ENCODE measurements around the gene C22orf39. TPM values are rescaled to one million over a fixed set of nuclear protein-coding genes. Genes with fewer than 3 reads are reported as not detected.

The C22orf39 gene
- total RNA-seq, 1 experiment from 2014 or later, result 42.3 TPM

DNA sequence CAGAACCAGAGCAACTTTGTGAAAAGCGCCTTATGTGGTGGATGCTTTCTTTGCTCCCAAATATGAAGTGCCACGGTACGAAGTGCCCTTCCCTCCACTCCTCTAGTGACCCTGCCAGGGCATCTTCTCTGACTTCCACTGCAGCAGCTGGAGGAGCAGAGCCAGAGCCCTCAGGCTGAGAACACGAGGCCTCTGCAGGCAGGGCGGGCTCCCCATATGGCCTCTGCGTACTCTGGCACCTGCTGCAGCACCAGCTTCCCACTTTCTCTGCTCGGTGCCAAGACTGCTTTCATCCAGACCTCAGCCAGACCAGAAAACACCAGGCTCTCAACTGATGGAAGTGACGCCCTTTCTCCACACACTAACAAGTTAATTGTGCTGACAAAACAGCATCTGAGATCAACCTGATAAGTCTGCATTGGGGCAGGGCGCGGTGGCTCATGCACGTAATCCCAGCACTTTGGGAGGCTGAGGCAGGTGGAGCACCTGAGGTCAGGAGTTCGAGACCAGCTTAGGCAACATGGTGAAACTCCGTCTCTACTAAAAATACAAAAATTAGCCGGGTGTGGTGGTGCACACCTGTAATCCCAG, 18.7 kb upstream of the C22orf39 start:
- no peaks in the 10 kb centered on the region for H3K27me3 ChIP-seq (ENCODE audit: control insufficient read depth, insufficient read depth, low read length)
- H3K4me3 ChIP-seq (ENCODE audit: insufficient read depth, low read depth, low read length), result no peak overlapping the region
- peaks cover 53% of the 10 kb centered on the region for H3K36me3 ChIP-seq (replicated peaks; ENCODE audit: control insufficient read depth, insufficient read depth, low read length)
- no peak for DNase-seq

DNA sequence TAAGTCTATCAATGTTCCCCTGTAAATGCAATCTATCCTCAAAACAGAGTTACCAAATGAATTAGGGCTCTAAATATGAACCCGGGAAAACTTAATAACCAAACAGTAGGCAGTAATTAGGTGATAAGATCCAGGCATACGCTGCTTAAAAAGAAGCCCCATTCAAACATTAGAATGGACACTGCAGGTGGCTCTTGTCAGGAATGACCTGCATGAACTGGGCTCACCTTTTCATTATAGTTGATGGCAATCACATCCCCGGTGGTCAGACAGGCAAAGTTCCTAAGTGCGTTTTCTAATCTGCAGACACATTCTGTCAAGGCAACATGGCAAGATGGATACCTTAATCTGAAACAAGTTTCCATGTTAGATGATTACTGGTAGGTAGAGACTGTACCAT, 17.5 kb upstream of the C22orf39 start:
- no peak for DNase-seq
- Histone ChIP-seq H3K4me3 (ENCODE audit: insufficient read depth, low read depth, low read length) (no peak overlapping the region), H3K36me3 (replicated peaks; ENCODE audit: control insufficient read depth, insufficient read depth, low read length) (peaks cover 46% of the 10 kb centered on the region)

DNA sequence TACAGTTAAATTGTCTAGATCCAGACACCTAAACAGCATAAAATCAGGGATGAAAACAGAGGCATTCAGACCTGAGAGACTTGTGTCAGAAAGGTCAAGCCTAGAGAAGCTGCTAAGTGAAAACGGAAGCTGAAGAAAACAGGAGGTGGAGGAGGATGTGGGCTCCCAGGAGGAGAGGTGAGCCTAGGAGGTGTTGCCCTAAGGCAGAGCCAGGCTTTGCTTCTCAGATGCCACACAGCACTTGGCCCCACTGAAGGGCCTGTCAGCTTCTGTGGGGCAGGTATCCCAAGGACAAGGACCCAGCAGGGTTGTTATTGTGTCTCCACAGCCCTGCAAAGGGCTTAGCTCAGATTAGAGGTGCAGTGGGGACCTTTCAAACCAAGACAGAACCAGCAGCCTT, 17.0 kb upstream of the C22orf39 start:
- no peaks in the 10 kb centered on the region for H3K27me3 ChIP-seq (ENCODE audit: control insufficient read depth, insufficient read depth, low read length)
- H3K4me3 ChIP-seq (ENCODE audit: insufficient read depth, low read depth, low read length), result no peak overlapping the region
- peaks cover 44% of the 10 kb centered on the region for H3K36me3 ChIP-seq (replicated peaks; ENCODE audit: control insufficient read depth, insufficient read depth, low read length)
- DNase-seq, result no peak

More for the DNA sequence above, 17.5 kb upstream of the C22orf39 start:
- H3K27me3 ChIP-seq (ENCODE audit: control insufficient read depth, insufficient read depth, low read length), result no peaks in the 10 kb centered on the region

DNA sequence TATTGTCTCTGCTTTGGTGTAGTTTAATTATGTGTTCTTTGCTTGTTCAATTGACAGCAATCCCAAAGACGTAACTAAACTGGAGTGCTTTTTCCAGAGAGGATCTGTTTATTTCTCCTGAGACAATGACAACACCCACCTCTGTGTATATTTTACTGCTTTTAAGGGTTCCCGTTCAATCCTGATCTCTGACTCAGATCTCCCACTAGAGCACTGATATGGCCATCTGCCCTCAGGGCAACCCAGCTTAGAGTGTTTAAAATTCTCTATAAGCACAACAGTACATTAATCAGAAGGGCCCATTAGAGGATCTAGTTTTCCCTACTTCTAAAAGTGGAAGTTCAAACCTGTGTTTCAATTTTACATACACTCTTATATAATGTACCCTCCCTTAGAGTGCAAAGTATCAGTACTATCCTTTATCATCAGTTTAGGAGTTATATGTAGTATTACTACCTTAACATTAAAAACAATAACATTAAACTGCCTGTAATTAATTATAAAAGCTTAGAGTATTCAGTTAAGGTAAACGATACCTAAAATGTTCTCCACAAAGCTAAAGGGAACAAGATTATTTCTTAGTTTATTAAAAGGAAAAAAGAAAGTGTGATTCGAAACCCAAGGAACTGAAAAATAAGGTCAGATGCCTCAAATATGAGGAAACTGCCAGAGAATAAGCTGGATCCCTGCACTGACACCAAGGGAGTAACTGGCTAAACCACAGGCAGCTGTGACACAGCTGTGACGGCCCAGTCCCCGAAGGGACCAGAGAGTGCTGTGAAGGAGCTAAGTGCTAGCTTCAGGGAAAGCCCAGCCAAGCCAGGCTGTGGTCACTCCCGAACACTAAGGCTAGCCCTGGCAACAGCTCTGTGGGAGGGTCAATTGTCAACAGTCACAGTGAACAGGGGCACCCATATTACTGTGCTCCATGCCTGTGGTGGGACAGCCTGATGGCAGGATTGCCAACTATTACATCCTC, 16.3 kb upstream of the C22orf39 start:
- H3K27me3 ChIP-seq (ENCODE audit: control insufficient read depth, insufficient read depth, low read length), result no peaks in the 10 kb centered on the region
- H3K36me3 ChIP-seq (replicated peaks; ENCODE audit: control insufficient read depth, insufficient read depth, low read length), result peaks cover 39% of the 10 kb centered on the region
- DNase-seq, result no peak

DNA sequence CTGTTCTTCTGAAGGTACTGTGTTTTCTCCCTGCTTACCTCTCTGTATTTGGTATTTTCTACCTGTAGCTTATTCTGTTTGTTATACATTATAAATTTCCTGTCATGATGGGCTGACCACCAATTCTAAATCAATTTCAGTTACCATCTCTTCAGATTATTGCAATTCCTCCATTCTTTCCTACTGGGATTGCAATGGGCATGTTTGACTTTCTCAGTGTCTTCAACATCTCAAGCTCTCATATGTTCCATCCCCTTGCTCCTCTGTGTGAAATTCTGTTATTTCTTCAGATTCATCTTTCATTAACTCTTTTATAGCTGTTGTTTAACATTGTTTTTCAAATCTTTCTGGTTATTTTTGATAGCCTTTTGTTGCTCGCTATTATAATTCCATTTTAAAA, 15.5 kb upstream of the C22orf39 start:
- H3K36me3 ChIP-seq (replicated peaks; ENCODE audit: control insufficient read depth, insufficient read depth, low read length), result peaks cover 39% of the 10 kb centered on the region
- DNase-seq, result no peak
- H3K4me3 ChIP-seq (ENCODE audit: insufficient read depth, low read depth, low read length), result no peak overlapping the region
- no peaks in the 10 kb centered on the region for H3K27me3 ChIP-seq (ENCODE audit: control insufficient read depth, insufficient read depth, low read length)

More for the DNA sequence above, 16.3 kb upstream of the C22orf39 start:
- no peak overlapping the region for H3K4me3 ChIP-seq (ENCODE audit: insufficient read depth, low read depth, low read length)

DNA sequence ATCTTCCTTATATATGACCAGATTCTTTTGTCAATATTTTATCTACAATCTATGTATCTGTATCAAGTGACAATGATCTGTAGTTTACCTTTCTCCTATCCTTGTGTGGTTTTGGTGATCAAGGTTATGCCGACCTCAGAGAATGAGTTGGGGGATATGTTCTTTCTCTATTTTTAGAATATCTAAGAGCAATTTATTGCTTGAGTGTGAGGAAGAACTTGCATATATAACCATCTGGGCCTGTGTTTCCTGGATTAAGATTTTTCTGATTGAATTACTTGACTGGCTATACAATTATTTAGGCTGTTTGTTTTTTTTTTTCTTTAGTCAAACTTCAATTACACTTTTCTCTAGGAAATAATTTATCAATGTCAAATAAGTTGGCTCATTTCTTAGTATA, 14.0 kb upstream of the C22orf39 start:
- Histone ChIP-seq H3K36me3 (replicated peaks; ENCODE audit: control insufficient read depth, insufficient read depth, low read length) (peaks cover 34% of the 10 kb centered on the region), H3K4me3 (ENCODE audit: insufficient read depth, low read depth, low read length) (no peak overlapping the region), H3K27me3 (ENCODE audit: control insufficient read depth, insufficient read depth, low read length) (no peaks in the 10 kb centered on the region)
- DNase-seq, result no peak

DNA sequence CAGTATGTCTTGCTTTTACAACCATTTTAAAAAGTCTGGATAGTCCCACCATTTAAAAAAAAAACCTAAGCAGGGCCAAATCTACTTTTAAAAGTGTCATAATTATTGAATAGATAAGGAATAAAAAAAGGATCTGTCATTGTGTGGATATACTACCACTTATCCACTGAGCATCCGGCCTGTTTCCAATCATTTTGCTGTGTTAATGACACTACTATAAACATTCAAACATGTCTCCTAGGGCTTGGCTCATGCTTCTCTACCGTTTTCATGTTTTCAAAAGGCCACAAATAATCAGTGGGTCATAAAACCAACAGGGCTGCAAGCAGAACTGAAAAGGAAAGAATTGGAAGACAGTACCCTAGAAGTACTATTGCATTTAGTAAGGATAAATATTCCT, 12.5 kb upstream of the C22orf39 start:
- H3K27me3 ChIP-seq (ENCODE audit: control insufficient read depth, insufficient read depth, low read length), result no peaks in the 10 kb centered on the region
- no peak overlapping the region for H3K4me3 ChIP-seq (ENCODE audit: insufficient read depth, low read depth, low read length)
- DNase-seq, result no peak
- peaks cover 30% of the 10 kb centered on the region for H3K36me3 ChIP-seq (replicated peaks; ENCODE audit: control insufficient read depth, insufficient read depth, low read length)

DNA sequence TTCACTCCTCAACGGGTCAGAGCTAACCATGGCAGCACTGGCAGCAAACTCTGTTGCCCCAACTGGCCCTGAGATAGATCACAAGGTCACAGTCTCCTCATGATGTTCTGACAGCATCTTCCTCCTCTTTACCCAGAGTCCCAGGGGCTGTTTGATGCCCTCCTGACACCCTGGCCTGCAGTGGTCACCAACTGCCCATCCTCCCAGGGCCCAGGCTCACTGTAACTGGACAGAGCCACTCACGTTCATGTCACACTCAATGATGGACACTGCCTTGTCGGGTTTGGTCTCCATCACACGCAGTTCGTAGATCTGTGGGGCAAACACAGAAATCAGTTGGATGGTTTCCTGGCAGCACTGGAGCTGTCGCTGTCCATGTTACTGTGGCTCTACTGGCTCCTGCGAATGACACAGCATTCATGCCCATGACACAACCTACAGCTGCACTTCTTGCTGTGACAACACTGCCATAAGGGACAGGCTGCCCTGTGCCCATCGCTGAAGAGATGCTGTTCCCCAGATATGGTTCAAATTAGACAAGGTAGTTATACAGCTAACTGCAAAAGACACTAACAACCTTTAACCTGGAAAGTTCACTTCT, 10.4 kb upstream of the C22orf39 start:
- H3K4me3 ChIP-seq (ENCODE audit: insufficient read depth, low read depth, low read length), result no peak overlapping the region
- DNase-seq, result no peak
- no peaks in the 10 kb centered on the region for H3K27me3 ChIP-seq (ENCODE audit: control insufficient read depth, insufficient read depth, low read length)
- H3K36me3 ChIP-seq (replicated peaks; ENCODE audit: control insufficient read depth, insufficient read depth, low read length), result peaks cover 28% of the 10 kb centered on the region

DNA sequence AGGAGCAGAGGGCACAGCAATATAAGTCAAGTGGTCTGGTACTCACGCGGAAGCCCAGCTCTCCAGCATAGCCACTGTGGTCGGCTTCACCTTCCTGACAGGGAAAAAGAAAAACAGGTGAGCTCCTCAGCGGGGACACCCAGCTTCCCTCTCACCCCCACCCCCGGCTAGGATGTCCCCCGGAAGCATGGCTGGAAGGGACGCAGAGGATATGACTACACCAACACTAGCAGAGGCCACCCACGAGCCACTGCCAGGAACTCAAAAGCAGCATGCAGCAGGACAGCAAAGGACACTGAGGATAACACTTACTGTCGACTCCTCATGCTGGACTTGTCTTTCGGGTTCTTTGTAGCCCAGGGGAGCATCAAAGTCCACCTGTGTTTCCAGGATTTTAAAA, 9.0 kb upstream of the C22orf39 start:
- Histone ChIP-seq H3K36me3 (replicated peaks; ENCODE audit: control insufficient read depth, insufficient read depth, low read length) (peaks cover 33% of the 10 kb centered on the region), H3K4me3 (ENCODE audit: insufficient read depth, low read depth, low read length) (no peak overlapping the region), H3K27me3 (ENCODE audit: control insufficient read depth, insufficient read depth, low read length) (no peaks in the 10 kb centered on the region)
- no peak for DNase-seq

DNA sequence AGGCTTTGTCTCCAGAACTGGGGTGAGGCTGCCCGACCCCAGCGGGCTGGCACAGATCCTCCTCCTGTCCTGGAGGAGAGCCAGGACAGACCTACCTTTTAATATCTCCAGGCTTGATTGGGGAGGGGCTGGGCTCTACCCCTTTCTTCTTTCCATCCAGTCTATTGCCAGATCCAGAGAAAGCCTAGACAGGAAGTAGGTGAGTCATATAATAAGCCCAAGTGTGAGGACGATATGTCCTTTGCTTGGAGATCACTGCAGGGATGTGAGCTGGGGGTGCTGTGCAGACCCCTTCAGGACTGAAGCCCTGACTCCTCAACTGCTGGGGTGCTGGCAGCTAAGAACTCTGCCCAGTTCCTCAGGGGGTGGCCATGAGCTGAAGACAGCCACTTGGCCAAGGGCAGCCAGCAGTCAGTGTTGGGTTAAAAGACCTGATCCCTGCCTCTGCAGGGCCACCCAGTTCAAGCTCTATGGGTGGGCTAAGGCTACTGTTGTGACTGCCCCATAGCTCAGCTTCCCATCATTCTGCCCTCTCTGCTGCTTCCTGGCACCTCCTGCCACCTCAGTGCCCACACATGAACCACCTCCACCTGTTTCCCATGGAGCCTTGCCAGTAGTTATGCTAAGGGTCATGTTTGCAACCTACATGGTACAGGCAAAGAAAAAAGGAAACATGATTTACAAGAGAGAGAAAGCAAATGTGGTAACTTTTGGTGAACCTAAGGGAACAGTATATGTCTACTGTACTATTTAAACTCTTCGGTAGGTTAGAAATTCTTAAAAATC, 8.3 kb upstream of the C22orf39 start:
- Histone ChIP-seq H3K27me3 (ENCODE audit: control insufficient read depth, insufficient read depth, low read length) (no peaks in the 10 kb centered on the region), H3K4me3 (ENCODE audit: insufficient read depth, low read depth, low read length) (no peak overlapping the region), H3K36me3 (replicated peaks; ENCODE audit: control insufficient read depth, insufficient read depth, low read length) (peaks cover 33% of the 10 kb centered on the region)
- no peak for DNase-seq

DNA sequence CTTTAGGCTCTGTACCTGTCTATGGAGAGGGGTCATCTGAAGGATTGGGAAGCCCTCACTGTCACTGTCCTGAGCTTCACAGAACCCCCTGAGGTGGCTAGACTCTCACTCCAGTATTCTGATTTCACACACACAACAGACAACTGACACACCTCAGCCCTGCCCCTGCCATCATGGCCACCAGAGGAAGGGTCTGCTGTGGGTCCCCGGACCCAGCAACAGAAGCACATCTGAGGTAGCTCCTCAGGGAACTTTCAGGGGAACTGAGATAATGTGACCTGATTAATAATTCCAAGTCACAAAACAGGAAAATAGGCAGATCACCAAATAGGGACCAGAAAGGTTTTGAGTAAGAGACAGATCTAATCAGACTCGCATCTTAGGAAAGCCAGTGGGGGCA, 7.5 kb upstream of the C22orf39 start:
- Histone ChIP-seq H3K36me3 (replicated peaks; ENCODE audit: control insufficient read depth, insufficient read depth, low read length) (peaks cover 34% of the 10 kb centered on the region), H3K27me3 (ENCODE audit: control insufficient read depth, insufficient read depth, low read length) (no peaks in the 10 kb centered on the region), H3K4me3 (ENCODE audit: insufficient read depth, low read depth, low read length) (no peak overlapping the region)
- DNase-seq, result no peak

DNA sequence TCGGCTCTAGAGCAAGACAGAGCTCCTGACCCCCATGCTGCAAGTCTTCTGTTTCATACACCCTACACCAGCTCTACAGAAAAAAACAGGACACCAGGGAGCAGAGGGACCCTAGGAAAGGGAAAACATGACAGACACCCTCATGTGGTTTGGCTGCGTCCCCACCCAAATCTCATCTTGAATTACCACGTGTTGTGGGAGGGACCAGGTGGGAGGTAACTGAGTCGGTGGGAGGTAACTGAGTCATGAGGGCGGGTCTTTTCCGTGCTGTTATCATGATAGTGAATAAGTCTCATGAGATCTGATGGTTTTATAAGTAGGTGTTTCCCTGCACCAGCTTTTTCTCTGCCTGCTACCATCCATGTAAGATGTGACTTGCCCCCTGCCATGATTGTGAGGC, 6.6 kb upstream of the C22orf39 start:
- Histone ChIP-seq H3K4me3 (ENCODE audit: insufficient read depth, low read depth, low read length) (no peak overlapping the region), H3K27me3 (ENCODE audit: control insufficient read depth, insufficient read depth, low read length) (no peaks in the 10 kb centered on the region), H3K36me3 (replicated peaks; ENCODE audit: control insufficient read depth, insufficient read depth, low read length) (peaks cover 34% of the 10 kb centered on the region)
- DNase-seq, result no peak

DNA sequence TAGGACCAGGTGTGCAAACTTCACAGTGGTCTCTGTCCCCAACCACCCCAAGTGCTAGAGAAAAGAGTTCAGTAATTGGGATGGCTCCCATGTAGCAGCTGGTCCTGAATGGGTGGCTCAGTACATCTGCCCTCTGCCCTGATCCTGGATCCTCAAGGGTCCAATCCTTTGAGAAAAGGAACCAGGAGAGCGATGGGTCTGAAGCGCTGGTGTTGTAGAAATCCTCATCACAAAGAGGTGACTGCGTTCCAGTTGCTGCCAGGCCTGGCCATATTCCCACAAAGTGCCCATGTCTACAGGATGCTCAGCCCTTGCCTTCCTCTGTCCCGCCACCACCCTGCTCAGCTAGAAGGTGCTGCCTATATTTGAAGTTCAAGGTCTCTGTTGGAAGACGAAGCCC, 6.2 kb upstream of the C22orf39 start:
- H3K36me3 ChIP-seq (replicated peaks; ENCODE audit: control insufficient read depth, insufficient read depth, low read length), result peaks cover 34% of the 10 kb centered on the region
- no peak for DNase-seq
- no peak overlapping the region for H3K4me3 ChIP-seq (ENCODE audit: insufficient read depth, low read depth, low read length)
- H3K27me3 ChIP-seq (ENCODE audit: control insufficient read depth, insufficient read depth, low read length), result no peaks in the 10 kb centered on the region

DNA sequence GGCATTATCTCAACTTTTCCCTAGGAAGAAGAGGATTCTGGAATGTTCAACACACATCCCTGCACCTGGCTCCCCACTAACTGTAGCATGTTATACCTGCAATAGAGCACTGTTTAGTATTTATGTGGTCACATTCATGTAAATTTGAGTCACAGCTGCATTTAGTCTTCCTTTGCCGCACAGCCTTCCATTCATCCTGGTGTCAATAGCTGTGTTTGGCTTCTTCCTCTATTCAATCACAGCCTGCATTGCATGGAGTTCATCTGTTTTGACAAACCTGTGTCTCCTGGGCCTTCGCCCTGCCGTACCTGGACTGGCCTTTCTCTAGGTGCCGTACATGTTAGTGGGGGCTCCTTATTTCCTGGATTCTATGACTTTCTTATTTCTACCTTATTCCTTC, 4.1 kb upstream of the C22orf39 start:
- H3K27me3 ChIP-seq (ENCODE audit: control insufficient read depth, insufficient read depth, low read length), result no peaks in the 10 kb centered on the region
- DNase-seq, result no peak
- H3K4me3 ChIP-seq (ENCODE audit: insufficient read depth, low read depth, low read length), result no peak overlapping the region
- H3K36me3 ChIP-seq (replicated peaks; ENCODE audit: control insufficient read depth, insufficient read depth, low read length), result peaks cover 25% of the 10 kb centered on the region

Measured in H7 (cell line).